MM.1S (cell line): Measurements from ENCODE around the gene IQCM.

Experiments
- DNase-seq: peaks from one replicate; pipeline ENCODE4 v3.0.0-alpha.2; 2015
- H2AFZ ChIP-seq: fragments of 300-600 bp; sonication (generic); 2 replicates; pipeline ENCODE4 v1.6.0; 2016; ENCODE audit warnings: antibody characterized with exemption, low read length
- H3F3A ChIP-seq: fragments of 300-600 bp; sonication (generic); 2 replicates; pipeline ENCODE4 v1.6.1; 2016; ENCODE audit warnings: mild to moderate bottlenecking, antibody characterized with exemption, low read length, moderate library complexity, mixed read lengths; ENCODE audit not compliant: insufficient read depth
- H3K27ac ChIP-seq: fragments of 300-600 bp; sonication (generic); 2 replicates; pipeline ENCODE4 v1.5.1; 2016; ENCODE audit warnings: mild to moderate bottlenecking, low read length
- H3K27me3 ChIP-seq: fragments of 300-600 bp; sonication (generic); replicated peaks from 2 replicates; pipeline ENCODE4 v1.6.0; 2016; ENCODE audit warnings: low read length; ENCODE audit not compliant: insufficient read depth
- H3K36me3 ChIP-seq: fragments of 300-600 bp; sonication (generic); replicated peaks from 2 replicates; pipeline ENCODE4 v1.6.1; 2016; ENCODE audit warnings: mild to moderate bottlenecking, low read length, mixed read lengths; ENCODE audit not compliant: insufficient read depth
- H3K4me1 ChIP-seq: fragments of 300-600 bp; sonication (generic); 2 replicates; pipeline ENCODE4 v1.6.1; 2016; ENCODE audit warnings: low read length, mixed read lengths
- H3K4me2 ChIP-seq: fragments of 300-600 bp; sonication (generic); 2 replicates; pipeline ENCODE4 v1.6.0; 2016; ENCODE audit warnings: low read depth, low read length
- H3K4me3 ChIP-seq: fragments of 300-600 bp; sonication (generic); 2 replicates; pipeline ENCODE4 v1.5.1; 2016; ENCODE audit warnings: low read length, mixed read lengths
- H3K79me2 ChIP-seq: fragments of 300-600 bp; sonication (generic); 2 replicates; pipeline ENCODE4 v1.6.1; 2016; ENCODE audit warnings: mixed run types, low read length, mixed read lengths
- H3K9ac ChIP-seq: fragments of 300-600 bp; sonication (generic); 2 replicates; pipeline ENCODE4 v1.6.1; 2016; ENCODE audit warnings: low read length, mixed read lengths
- H3K9me2 ChIP-seq: fragments of 300-600 bp; sonication (generic); replicated peaks from 2 replicates; pipeline ENCODE4 v1.6.1; 2016; ENCODE audit warnings: mild to moderate bottlenecking, low read length, mixed read lengths; ENCODE audit not compliant: insufficient read depth
- H3K9me3 ChIP-seq: fragments of 300-600 bp; sonication (generic); replicated peaks from 2 replicates; pipeline ENCODE4 v1.6.1; 2016; ENCODE audit warnings: mild to moderate bottlenecking, low read length, mixed read lengths; ENCODE audit not compliant: insufficient read depth
- H4K20me1 ChIP-seq: fragments of 300-600 bp; sonication (generic); 2 replicates; pipeline ENCODE4 v1.6.1; 2016; ENCODE audit warnings: mild to moderate bottlenecking, low read length, moderate library complexity, mixed read lengths; ENCODE audit not compliant: insufficient read depth
- EZH2 ChIP-seq: fragments of 300-600 bp; sonication (generic); optimal IDR thresholded peaks from 2 replicates; pipeline ENCODE3; 2017; ENCODE audit warnings: low read depth, mild to moderate bottlenecking, antibody characterized with exemption, low read length, mixed read lengths
- EZH2phosphoT487 ChIP-seq: fragments of 300-600 bp; sonication (generic); IDR thresholded peaks from 2 replicates; pipeline ENCODE4 v1.6.1; 2018; ENCODE audit warnings: antibody characterized with exemption, low read length
- TF ChIP-seq, protein P1 (sequence below): fragments of 300-600 bp; sonication (generic); IDR thresholded peaks from 2 replicates; pipeline ENCODE4 v1.5.1; 2016; ENCODE audit warnings: antibody characterized with exemption, low read length, mixed read lengths

The IQCM gene

DNA sequence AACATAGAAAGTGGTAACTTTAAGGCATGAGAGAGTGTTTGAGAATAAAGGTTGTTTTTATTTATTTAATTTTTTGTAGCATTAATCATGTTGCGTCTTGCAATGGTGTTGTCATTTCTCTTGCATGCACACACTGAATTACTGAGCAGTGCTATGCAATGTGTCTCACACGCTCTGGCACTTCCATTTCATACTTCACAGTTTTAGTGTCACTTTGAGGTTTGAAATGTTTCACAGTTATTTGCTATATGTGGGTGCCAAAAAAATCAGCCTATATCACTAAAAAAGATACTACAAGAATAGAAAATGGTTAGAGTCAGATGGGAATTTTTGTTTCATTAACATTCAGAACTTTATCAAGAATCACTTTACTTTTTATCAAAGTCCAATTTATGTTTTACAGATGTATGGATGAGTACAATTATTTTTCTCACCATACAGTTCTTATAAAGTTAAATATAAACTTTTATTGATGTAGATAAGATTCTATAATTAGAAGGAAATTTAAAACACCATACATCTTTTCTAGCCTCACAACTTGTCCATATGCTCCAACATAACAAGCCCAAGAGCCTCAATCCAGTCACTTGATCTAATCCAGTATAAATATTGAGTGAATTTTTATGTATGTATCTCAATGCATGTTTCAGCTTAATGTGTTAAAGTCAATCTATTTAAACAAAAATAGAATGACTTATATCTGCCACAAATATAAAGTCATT is 114.0 kb downstream of the IQCM start:
- H3F3A ChIP-seq = no peaks in the 10 kb centered on the region
- H4K20me1 ChIP-seq = no peaks in the 10 kb centered on the region
- H3K27ac ChIP-seq = no peak overlapping the region
- H3K4me3 ChIP-seq = no peak overlapping the region
- no peaks in the 10 kb centered on the region for H3K9me3 ChIP-seq
- no peak for DNase-seq
- H3K79me2 ChIP-seq = no peaks in the 10 kb centered on the region
- no peaks in the 10 kb centered on the region for H3K9me2 ChIP-seq
- H3K27me3 ChIP-seq = no peaks in the 10 kb centered on the region
- H3K9ac ChIP-seq = no peak overlapping the region
- no peak overlapping the region for H2AFZ ChIP-seq
- no peaks in the 10 kb centered on the region for H3K36me3 ChIP-seq
- H3K4me2 ChIP-seq = no peak overlapping the region
- TF ChIP-seq EZH2 (no peak), EZH2phosphoT487 (no peak)
- TF ChIP-seq, protein P1, sequence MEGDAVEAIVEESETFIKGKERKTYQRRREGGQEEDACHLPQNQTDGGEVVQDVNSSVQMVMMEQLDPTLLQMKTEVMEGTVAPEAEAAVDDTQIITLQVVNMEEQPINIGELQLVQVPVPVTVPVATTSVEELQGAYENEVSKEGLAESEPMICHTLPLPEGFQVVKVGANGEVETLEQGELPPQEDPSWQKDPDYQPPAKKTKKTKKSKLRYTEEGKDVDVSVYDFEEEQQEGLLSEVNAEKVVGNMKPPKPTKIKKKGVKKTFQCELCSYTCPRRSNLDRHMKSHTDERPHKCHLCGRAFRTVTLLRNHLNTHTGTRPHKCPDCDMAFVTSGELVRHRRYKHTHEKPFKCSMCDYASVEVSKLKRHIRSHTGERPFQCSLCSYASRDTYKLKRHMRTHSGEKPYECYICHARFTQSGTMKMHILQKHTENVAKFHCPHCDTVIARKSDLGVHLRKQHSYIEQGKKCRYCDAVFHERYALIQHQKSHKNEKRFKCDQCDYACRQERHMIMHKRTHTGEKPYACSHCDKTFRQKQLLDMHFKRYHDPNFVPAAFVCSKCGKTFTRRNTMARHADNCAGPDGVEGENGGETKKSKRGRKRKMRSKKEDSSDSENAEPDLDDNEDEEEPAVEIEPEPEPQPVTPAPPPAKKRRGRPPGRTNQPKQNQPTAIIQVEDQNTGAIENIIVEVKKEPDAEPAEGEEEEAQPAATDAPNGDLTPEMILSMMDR = no peak
- 0 out of 2 replicates have a peak, but pooled peaks cover 5% of the 10 kb centered on the region for H3K4me1 ChIP-seq

DNA sequence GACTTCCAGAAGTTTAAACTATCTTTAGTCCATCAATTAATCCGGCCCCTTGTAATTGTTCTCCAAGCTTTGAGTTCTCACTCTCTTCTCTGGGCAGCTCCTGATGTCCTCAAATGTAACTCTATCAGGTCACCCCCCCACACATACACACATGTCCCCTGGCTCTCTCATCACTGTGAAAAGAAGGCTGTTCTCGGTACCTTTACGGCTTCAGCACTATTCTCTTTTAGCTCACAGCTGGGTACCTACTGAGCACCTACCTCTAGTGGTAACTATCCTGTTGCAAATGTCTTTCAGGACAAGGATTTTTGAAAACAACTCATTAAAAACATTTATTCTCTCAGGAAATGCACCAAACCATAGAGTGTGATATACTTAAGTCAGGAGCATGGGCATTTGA is 115.4 kb downstream of the IQCM start:
- no peaks in the 10 kb centered on the region for H4K20me1 ChIP-seq
- H3K4me3 ChIP-seq = no peak overlapping the region
- H3K9ac ChIP-seq = no peak overlapping the region
- H2AFZ ChIP-seq = no peak overlapping the region
- TF ChIP-seq EZH2 = no peak
- no peak for TF ChIP-seq EZH2phosphoT487
- TF ChIP-seq, protein P1 = no peak
- H3K4me2 ChIP-seq = no peak overlapping the region
- H3K79me2 ChIP-seq = no peaks in the 10 kb centered on the region
- no peaks in the 10 kb centered on the region for H3K9me2 ChIP-seq
- no peaks in the 10 kb centered on the region for H3K9me3 ChIP-seq
- H3K36me3 ChIP-seq = no peaks in the 10 kb centered on the region
- no peak for DNase-seq
- H3K4me1 ChIP-seq = 0 out of 2 replicates have a peak, but pooled peaks cover 5% of the 10 kb centered on the region
- no peaks in the 10 kb centered on the region for H3F3A ChIP-seq
- no peak overlapping the region for H3K27ac ChIP-seq
- no peaks in the 10 kb centered on the region for H3K27me3 ChIP-seq

DNA sequence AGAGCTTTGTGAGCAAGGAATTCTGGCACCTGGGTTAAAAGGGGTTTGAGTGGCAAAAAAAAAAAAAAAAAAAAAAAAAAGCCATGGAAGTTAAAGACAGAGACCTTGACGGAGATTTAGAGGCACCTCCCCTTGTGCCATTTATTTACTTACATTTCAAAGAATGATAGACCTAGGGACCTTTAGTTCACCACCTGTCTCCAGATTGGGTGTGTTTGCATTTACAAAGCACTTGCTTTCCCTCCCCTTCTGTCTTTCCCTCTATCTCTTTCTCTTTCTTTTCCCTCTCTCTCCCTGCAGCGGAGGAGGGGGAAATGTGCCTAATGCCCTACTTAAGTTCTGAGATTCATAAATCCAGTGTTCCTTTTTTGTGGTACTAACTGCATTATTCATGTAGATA is 116.0 kb downstream of the IQCM start:
- Histone ChIP-seq H3K27ac (no peak overlapping the region), H3K27me3 (no peaks in the 10 kb centered on the region), H3K4me2 (no peak overlapping the region), H4K20me1 (no peaks in the 10 kb centered on the region), H3K9me3 (no peaks in the 10 kb centered on the region), H3K4me1 (0 out of 2 replicates have a peak, but pooled peaks cover 5% of the 10 kb centered on the region), H3K9me2 (no peaks in the 10 kb centered on the region), H3F3A (no peaks in the 10 kb centered on the region), H3K9ac (no peak overlapping the region), H2AFZ (no peak overlapping the region), H3K36me3 (no peaks in the 10 kb centered on the region), H3K79me2 (no peaks in the 10 kb centered on the region), H3K4me3 (no peak overlapping the region)
- TF ChIP-seq, protein P1 = no peak
- DNase-seq = no peak
